ENCODE measurements around the gene TTLL10. TPM values are rescaled to one million over a fixed set of nuclear protein-coding genes. Genes with fewer than 3 reads are reported as not detected.

Gene TTLL10
- total RNA-seq, 1 donor from 2014 or later: not detected

GRCh38 chr1:1239614-1240347, 66.1 kb downstream of the TTLL10 start:
- no peaks in the 10 kb centered on the region for H3K4me1 ChIP-seq (ENCODE audit: insufficient read depth, low read length)
- no peaks in the 10 kb centered on the region for H3K27me3 ChIP-seq (ENCODE audit: insufficient read depth, low read length)
- no peaks in the 10 kb centered on the region for H3K9me3 ChIP-seq (ENCODE audit: insufficient read depth, low read depth, low read length)
- no peak overlapping the region for H3K4me3 ChIP-seq (ENCODE audit: insufficient read depth, low read depth, low read length)
- no peak for DNase-seq (ENCODE audit: low read depth)
- H3K79me2 ChIP-seq (ENCODE audit: insufficient read depth, low read length): peaks cover 2% of the 10 kb centered on the region
- H3K4me1 Mint-ChIP-seq (ENCODE audit: low read depth, unreplicated experiment): no peaks in the 10 kb centered on the region
- H3K36me3 Mint-ChIP-seq (ENCODE audit: low read depth, unreplicated experiment): no peaks in the 10 kb centered on the region
- no peak overlapping the region for H3K4me3 Mint-ChIP-seq (ENCODE audit: unreplicated experiment)
- peaks cover 5% of the 10 kb centered on the region for H4K20me1 ChIP-seq (ENCODE audit: insufficient read depth, low read length)
- no peak overlapping the region for H3K27ac Mint-ChIP-seq (ENCODE audit: unreplicated experiment)
- TF ChIP-seq CTCF (IDR thresholded peaks at IDR 0.05; ENCODE audit: insufficient read depth, low read depth, low read length): no peak
- TF ChIP-seq EZH2 (IDR thresholded peaks at IDR 0.05; ENCODE audit: insufficient read depth, low read length): no peak
- H2AFZ ChIP-seq (ENCODE audit: low read depth, low read length): no peak overlapping the region
- no peaks in the 10 kb centered on the region for H3K9me3 Mint-ChIP-seq (ENCODE audit: unreplicated experiment)
- no peak for FAIRE-seq
- H3K36me3 ChIP-seq (ENCODE audit: insufficient read depth, low read length): no peaks in the 10 kb centered on the region
- no peak overlapping the region for H3K27ac ChIP-seq (ENCODE audit: low read depth, low read length)
- no peak overlapping the region for H3K9ac ChIP-seq (ENCODE audit: low read length)
- no peaks in the 10 kb centered on the region for H3K27me3 Mint-ChIP-seq (ENCODE audit: low read depth, unreplicated experiment)
- no peak overlapping the region for H3K4me2 ChIP-seq (ENCODE audit: low read length)

GRCh38 chr1:1240348-1240732, 66.7 kb downstream of the TTLL10 start:
- no peak for FAIRE-seq
- no peaks in the 10 kb centered on the region for H3K4me1 Mint-ChIP-seq (ENCODE audit: low read depth, unreplicated experiment)
- no peak for DNase-seq (ENCODE audit: low read depth)

More at GRCh38 chr1:1240348-1240732, 66.7 kb downstream of the TTLL10 start:
- H3K27ac Mint-ChIP-seq (ENCODE audit: unreplicated experiment): no peak overlapping the region
- H3K9me3 ChIP-seq (ENCODE audit: insufficient read depth, low read depth, low read length): no peaks in the 10 kb centered on the region
- H3K36me3 Mint-ChIP-seq (ENCODE audit: low read depth, unreplicated experiment): no peaks in the 10 kb centered on the region
- H4K20me1 ChIP-seq (ENCODE audit: insufficient read depth, low read length): no peaks in the 10 kb centered on the region
- H3K36me3 ChIP-seq (ENCODE audit: insufficient read depth, low read length): no peaks in the 10 kb centered on the region
- H3K4me2 ChIP-seq (ENCODE audit: low read length): no peak overlapping the region
- H3K9ac ChIP-seq (ENCODE audit: low read length): no peak overlapping the region
- H3K27ac ChIP-seq (ENCODE audit: low read depth, low read length): no peak overlapping the region
- no peaks in the 10 kb centered on the region for H3K4me1 ChIP-seq (ENCODE audit: insufficient read depth, low read length)
- H3K79me2 ChIP-seq (ENCODE audit: insufficient read depth, low read length): no peaks in the 10 kb centered on the region
- TF ChIP-seq EZH2 (IDR thresholded peaks at IDR 0.05; ENCODE audit: insufficient read depth, low read length) (no peak), CTCF (IDR thresholded peaks at IDR 0.05; ENCODE audit: insufficient read depth, low read depth, low read length) (no peak)
- no peaks in the 10 kb centered on the region for H3K9me3 Mint-ChIP-seq (ENCODE audit: unreplicated experiment)
- H3K4me3 ChIP-seq (ENCODE audit: insufficient read depth, low read depth, low read length): no peak overlapping the region
- H3K4me3 Mint-ChIP-seq (ENCODE audit: unreplicated experiment): no peak overlapping the region
- no peaks in the 10 kb centered on the region for H3K27me3 ChIP-seq (ENCODE audit: insufficient read depth, low read length)
- no peak overlapping the region for H2AFZ ChIP-seq (ENCODE audit: low read depth, low read length)
- no peaks in the 10 kb centered on the region for H3K27me3 Mint-ChIP-seq (ENCODE audit: low read depth, unreplicated experiment)

Measured in astrocyte (in vitro differentiated cells and primary cell).